Ammon's horn (tissue), 1 donor: ENCODE results near the gene MADD.

Experiments
- DNase-seq: peaks from one replicate; pipeline ENCODE4 v3.0.0-alpha.2; 2016; ENCODE audit warnings: low spot score

MADD gene

GRCh38 chr11:47269829-47270305 lies at the start of gene MADD:
Gene MADD (plus strand): TSS chr11:47270133.
- DNase-seq: peak; percentile 88

- no peak for DNase-seq
Observed at GRCh38 chr11:47220401-47220821, 49.5 kb upstream of the MADD start.

GRCh38 chr11:47222696-47223095 lies 47.2 kb upstream of the MADD start:
- no peak for DNase-seq

- no peak for DNase-seq
Observed at GRCh38 chr11:47225552-47226400, 44.2 kb upstream of the MADD start.

- DNase-seq: no peak
Observed at GRCh38 chr11:47229161-47229560, 40.8 kb upstream of the MADD start.

GRCh38 chr11:47233051-47233450 lies 36.9 kb upstream of the MADD start:
- no peak for DNase-seq

- DNase-seq: no peak
Observed at GRCh38 chr11:47233989-47234668, 35.8 kb upstream of the MADD start.

- no peak for DNase-seq
Observed at GRCh38 chr11:47234669-47235100, 35.2 kb upstream of the MADD start.

- no peak for DNase-seq
Observed at GRCh38 chr11:47235163-47235562, 34.8 kb upstream of the MADD start.

GRCh38 chr11:47236482-47236881 lies 33.5 kb upstream of the MADD start:
- DNase-seq: no peak

- no peak for DNase-seq
Observed at GRCh38 chr11:47239852-47240251, 30.1 kb upstream of the MADD start.

GRCh38 chr11:47241841-47242301 lies 28.1 kb upstream of the MADD start:
- no peak for DNase-seq

GRCh38 chr11:47242596-47243192 lies 27.2 kb upstream of the MADD start:
- DNase-seq: no peak

- DNase-seq: no peak
Observed at GRCh38 chr11:47243454-47243853, 26.5 kb upstream of the MADD start.

GRCh38 chr11:47244448-47245350 lies 25.2 kb upstream of the MADD start:
- DNase-seq: no peak

- no peak for DNase-seq
Observed at GRCh38 chr11:47245611-47246357, 24.1 kb upstream of the MADD start.

GRCh38 chr11:47247502-47247901 lies 22.4 kb upstream of the MADD start:
- DNase-seq: no peak

GRCh38 chr11:47248304-47248663 lies 21.6 kb upstream of the MADD start:
- DNase-seq: no peak

- DNase-seq: peak; percentile 95
Observed at GRCh38 chr11:47248664-47249377, 21.1 kb upstream of the MADD start, which contains the start of gene ACP2. Gene ACP2 (minus strand): TSS chr11:47248814. CDS start chr11:47248789, 25 bp downstream.

GRCh38 chr11:47249378-47249715 lies 20.6 kb upstream of the MADD start:
- no peak for DNase-seq
